ENCODE results near the gene ABCA5. TPM values are rescaled to one million over a fixed set of nuclear protein-coding genes. Genes with fewer than 3 reads are reported as not detected.

ABCA5 gene
- total RNA-seq, 3 donors from 2014 or later (not counting 1 experiment from before 2014, with no cell fraction given) = 52.1 to 84.5 (median 57.6) TPM

DNA sequence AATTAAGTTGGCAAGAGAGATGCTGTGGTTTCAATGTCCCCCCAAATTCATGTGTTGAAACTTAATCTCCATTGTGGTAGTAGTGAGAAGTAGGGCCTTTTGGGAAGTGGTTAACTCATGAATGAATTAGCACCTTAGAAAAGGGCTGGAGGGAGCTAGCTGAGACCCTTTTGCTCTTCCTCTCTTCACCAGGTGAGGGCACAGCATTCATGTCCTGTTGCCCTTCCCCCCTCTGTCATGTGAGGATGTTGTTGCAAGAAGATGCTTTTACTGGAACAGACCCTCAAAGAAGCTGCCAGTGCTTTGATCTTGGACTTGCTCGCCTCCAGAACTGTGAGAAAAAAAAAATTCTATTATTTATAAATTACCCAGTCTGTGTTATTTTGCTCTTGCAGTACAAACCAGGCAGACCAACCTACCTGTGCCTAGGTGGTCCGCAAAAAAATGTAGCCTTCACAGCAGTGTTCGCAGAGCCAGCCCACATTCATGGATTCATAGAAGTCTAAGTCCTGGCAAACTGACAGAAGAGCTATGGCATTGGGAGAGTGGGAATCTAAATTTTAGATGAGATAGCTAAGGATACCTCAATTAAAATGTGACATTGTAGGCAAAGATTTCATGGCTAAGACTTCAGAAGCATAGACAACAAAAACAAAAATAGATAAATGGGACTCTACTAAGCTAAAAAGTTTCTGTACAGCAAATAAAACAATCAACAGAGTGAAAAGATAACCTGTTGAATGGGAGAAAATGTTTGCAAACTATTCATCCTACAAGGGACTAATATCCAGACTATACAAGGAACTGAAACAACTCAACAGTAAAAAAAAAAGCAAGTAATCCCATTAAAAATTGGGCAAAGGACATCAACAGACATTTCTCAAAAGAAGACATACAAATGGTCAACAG lies 32.0 kb upstream of the ABCA5 start:
- H3K27ac Mint-ChIP-seq = no peak overlapping the region
- intact Hi-C loops (cut with micrococcal nuclease) = no loop called here
- H3K36me3 Mint-ChIP-seq = no peaks in the 10 kb centered on the region
- Histone ChIP-seq H3K27me3 (ENCODE audit: control insufficient read depth, insufficient read depth, low read length) (no peaks in the 10 kb centered on the region), H3K36me3 (ENCODE audit: control insufficient read depth, insufficient read depth, low read length) (no peaks in the 10 kb centered on the region), H3K4me1 (ENCODE audit: control insufficient read depth, insufficient read depth, low read length) (no peaks in the 10 kb centered on the region), H3K27ac (ENCODE audit: low read length) (no peak overlapping the region), H3K4me3 (ENCODE audit: low read length) (no peak overlapping the region), H3K9me3 (ENCODE audit: control insufficient read depth, insufficient read depth, low read length) (no peaks in the 10 kb centered on the region)
- TF ChIP-seq, protein P1, sequence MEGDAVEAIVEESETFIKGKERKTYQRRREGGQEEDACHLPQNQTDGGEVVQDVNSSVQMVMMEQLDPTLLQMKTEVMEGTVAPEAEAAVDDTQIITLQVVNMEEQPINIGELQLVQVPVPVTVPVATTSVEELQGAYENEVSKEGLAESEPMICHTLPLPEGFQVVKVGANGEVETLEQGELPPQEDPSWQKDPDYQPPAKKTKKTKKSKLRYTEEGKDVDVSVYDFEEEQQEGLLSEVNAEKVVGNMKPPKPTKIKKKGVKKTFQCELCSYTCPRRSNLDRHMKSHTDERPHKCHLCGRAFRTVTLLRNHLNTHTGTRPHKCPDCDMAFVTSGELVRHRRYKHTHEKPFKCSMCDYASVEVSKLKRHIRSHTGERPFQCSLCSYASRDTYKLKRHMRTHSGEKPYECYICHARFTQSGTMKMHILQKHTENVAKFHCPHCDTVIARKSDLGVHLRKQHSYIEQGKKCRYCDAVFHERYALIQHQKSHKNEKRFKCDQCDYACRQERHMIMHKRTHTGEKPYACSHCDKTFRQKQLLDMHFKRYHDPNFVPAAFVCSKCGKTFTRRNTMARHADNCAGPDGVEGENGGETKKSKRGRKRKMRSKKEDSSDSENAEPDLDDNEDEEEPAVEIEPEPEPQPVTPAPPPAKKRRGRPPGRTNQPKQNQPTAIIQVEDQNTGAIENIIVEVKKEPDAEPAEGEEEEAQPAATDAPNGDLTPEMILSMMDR (IDR thresholded peaks at IDR 0.05) = no peak
- 95% methylated on average over 2 of the region's 3 CpGs for whole genome bisulfite sequencing (ENCODE audit: insufficient coverage)
- DNase-seq (peak in 1 of 2 donors; percentile 42), ATAC-seq (no peak)
- H3K4me1 Mint-ChIP-seq = no peaks in the 10 kb centered on the region
- H3K4me3 Mint-ChIP-seq = no peak overlapping the region
- peaks cover 0 to 3% of the 10 kb centered on the region in 2 donors for H3K27me3 Mint-ChIP-seq (ENCODE audit: low read depth in 2 of 2)
- H3K9me3 Mint-ChIP-seq = no peaks in the 10 kb centered on the region

DNA sequence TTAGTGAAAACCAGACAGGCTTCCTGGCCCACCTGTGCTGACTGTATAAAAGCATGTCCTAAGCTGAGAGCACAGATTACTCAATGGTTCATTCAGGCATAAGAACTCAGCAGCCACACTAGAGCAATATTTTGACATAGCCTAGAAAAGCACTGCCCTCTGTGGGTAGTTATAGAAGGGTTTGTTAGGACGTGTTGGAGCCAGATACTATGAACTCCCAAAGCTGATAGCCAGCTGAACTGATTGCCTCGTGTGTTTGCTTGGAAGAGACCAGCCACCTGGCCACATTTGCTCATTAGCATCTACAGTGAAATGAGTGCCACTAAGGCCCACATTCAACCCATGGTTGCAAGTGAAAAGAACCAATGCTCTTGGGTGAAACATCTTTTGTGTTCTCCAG lies 30.8 kb upstream of the ABCA5 start:
- no peak overlapping the region for H3K27ac Mint-ChIP-seq
- no peak overlapping the region for H3K27ac ChIP-seq (ENCODE audit: low read length)
- DNase-seq (no peak), ATAC-seq (no peak)
- H3K27me3 ChIP-seq (ENCODE audit: control insufficient read depth, insufficient read depth, low read length) = no peaks in the 10 kb centered on the region
- H3K4me1 ChIP-seq (ENCODE audit: control insufficient read depth, insufficient read depth, low read length) = no peaks in the 10 kb centered on the region
- no peaks in the 10 kb centered on the region for H3K36me3 Mint-ChIP-seq
- H3K4me3 ChIP-seq (ENCODE audit: low read length) = no peak overlapping the region
- 80% methylated on average over 2 of the region's 2 CpGs for WGBS (ENCODE audit: insufficient coverage)
- H3K4me1 Mint-ChIP-seq = no peaks in the 10 kb centered on the region
- H3K9me3 ChIP-seq (ENCODE audit: control insufficient read depth, insufficient read depth, low read length) = no peaks in the 10 kb centered on the region
- TF ChIP-seq, protein P1 (IDR thresholded peaks at IDR 0.05) = no peak
- no peaks in the 10 kb centered on the region for H3K9me3 Mint-ChIP-seq
- H3K4me3 Mint-ChIP-seq = no peak overlapping the region
- H3K27me3 Mint-ChIP-seq (ENCODE audit: low read depth in 2 of 2) = peaks cover under 1 to 3% of the 10 kb centered on the region in 2 donors
- intact Hi-C loops (cut with micrococcal nuclease) = no loop called here
- H3K36me3 ChIP-seq (ENCODE audit: control insufficient read depth, insufficient read depth, low read length) = no peaks in the 10 kb centered on the region

- H3K36me3 ChIP-seq (ENCODE audit: control insufficient read depth, insufficient read depth, low read length) = no peaks in the 10 kb centered on the region
- intact Hi-C loops (cut with micrococcal nuclease) = no loop called here
- H3K27me3 Mint-ChIP-seq (ENCODE audit: low read depth in 2 of 2) = peaks cover 6 to 8% of the 10 kb centered on the region in 2 donors
- no peak overlapping the region for H3K4me3 ChIP-seq (ENCODE audit: low read length)
- H3K9me3 Mint-ChIP-seq = no peaks in the 10 kb centered on the region
- H3K9me3 ChIP-seq (ENCODE audit: control insufficient read depth, insufficient read depth, low read length) = no peaks in the 10 kb centered on the region
- ATAC-seq = no peak
- 96% methylated on average over 6 of the region's 7 CpGs for WGBS (ENCODE audit: insufficient coverage)
- no peak for DNase-seq
- no peak overlapping the region for H3K27ac ChIP-seq (ENCODE audit: low read length)
- H3K36me3 Mint-ChIP-seq = no peaks in the 10 kb centered on the region
- no peak overlapping the region for H3K27ac Mint-ChIP-seq
- H3K27me3 ChIP-seq (ENCODE audit: control insufficient read depth, insufficient read depth, low read length) = no peaks in the 10 kb centered on the region
- H3K4me3 Mint-ChIP-seq = no peak overlapping the region
- no peaks in the 10 kb centered on the region for H3K4me1 Mint-ChIP-seq
- TF ChIP-seq, protein P1 (IDR thresholded peaks at IDR 0.05) = no peak
- no peaks in the 10 kb centered on the region for H3K4me1 ChIP-seq (ENCODE audit: control insufficient read depth, insufficient read depth, low read length)
Observed at GRCh38 chr17:69356625-69357024, 29.7 kb upstream of the ABCA5 start.

Data from natural killer cell (primary cell).